K562 (cell line): ENCODE measurements around the gene ATE1. TPM values are rescaled to one million over a fixed set of nuclear protein-coding genes. Genes with fewer than 3 reads are reported as not detected.

ENCODE experiments used
- ATAC-seq: fragments of 200-7000 bp; cut with Tn5 transposase; 3 replicates; pipeline ENCODE4 v1.9.1; 2020; ENCODE audit warnings: moderate library complexity
- BruUV-seq: library from RNA; stranded (reverse); fragments of 400-500 nt; replicated peaks from 2 replicates; lab custom pipeline; 2021; lab: Mats Ljungman, UMichigan
- CTCF ChIA-PET: fragments of 300-600 bp; formaldehyde crosslinking; extraction: SDS; loops from one replicate; lab custom pipeline; 2021; ENCODE audit warnings: low intra/inter-chr PET ratio; lab: Yijun Ruan, JAX
- POLR2A ChIA-PET: fragments of 300-600, 350-650 bp; sonication (Branson Sonifier 250); formaldehyde crosslinking; extraction: SDS; loops from one replicate; lab custom pipeline; 2021; ENCODE audit warnings: antibody characterized with exemption, inconsistent platforms; lab: Yijun Ruan, JAX
- DNase-seq, 4 experiments: peaks; one replicate each; pipeline versions ENCODE4 v3.0.0 to v3.0.0-alpha.2; 2011 to 2018; ENCODE audit warnings: low spot score in 3 of 4, mixed read lengths in 3 of 4; ENCODE audit errors: extremely low read depth in 1 of 4
- FAIRE-seq: peaks from 2 replicates; lab custom pipeline; 2011; peaks lifted over from hg19 to GRCh38; lab: Jason Lieb, UNC
- H2AFZ ChIP-seq: 2 replicates; pipeline ENCODE4 v1.6.0; 2011; ENCODE audit warnings: low read depth, low read length, control low read depth, inconsistent platforms
- H3K27ac ChIP-seq: fragments of 200-600 bp; 3 replicates; pipeline ENCODE4 v1.8.0; 2011; ENCODE audit warnings: low read depth, mild to moderate bottlenecking, control low read depth, inconsistent platforms, low read length, moderate library complexity, mixed read lengths; ENCODE audit errors: extremely low read depth
- H3K27me3 ChIP-seq, 2 experiments: fragments of 300-600 bp in 1 of 2; 2 replicates in 1 of 2; 3 replicates in 1 of 2; pipeline versions ENCODE4 v1.6.0 to v1.8.0; 2011; ENCODE audit warnings: inconsistent platforms in 2 of 2, low read length in 2 of 2, mild to moderate bottlenecking in 1 of 2, mixed read lengths in 1 of 2, moderate library complexity in 1 of 2; ENCODE audit not compliant: control insufficient read depth in 2 of 2, insufficient read depth in 2 of 2
- H3K36me3 ChIP-seq: fragments of 300-600 bp; 3 replicates; pipeline ENCODE4 v1.8.0; 2011; ENCODE audit warnings: mild to moderate bottlenecking, low read length, inconsistent platforms; ENCODE audit not compliant: control insufficient read depth, insufficient read depth
- H3K4me1 ChIP-seq, 2 experiments: fragments of 200-600 bp in 1 of 2; replicated peaks in 1 of 2; 2 replicates in 1 of 2; 3 replicates in 1 of 2; pipeline versions ENCODE4 v1.5.1 to v1.8.0; 2011; ENCODE audit warnings: inconsistent platforms in 2 of 2, low read length in 2 of 2, mild to moderate bottlenecking in 1 of 2, mixed read lengths in 1 of 2, moderate library complexity in 1 of 2; ENCODE audit not compliant: control insufficient read depth in 2 of 2, insufficient read depth in 2 of 2
- H3K4me2 ChIP-seq: 2 replicates; pipeline ENCODE4 v1.6.1; 2011; ENCODE audit warnings: low read length, control low read depth, inconsistent platforms, mixed read lengths; ENCODE audit not compliant: insufficient read depth
- H3K4me3 ChIP-seq: fragments of 200-600 bp; sonication (generic), shearing (Covaris generic); 2 replicates; pipeline ENCODE4 v1.5.1; 2016; ENCODE audit warnings: control low read depth, inconsistent platforms
- H3K79me2 ChIP-seq: fragments of 200-600 bp; 3 replicates; pipeline ENCODE4 v1.8.0; 2011; ENCODE audit warnings: low read length, inconsistent platforms; ENCODE audit not compliant: control insufficient read depth, insufficient read depth
- H3K9ac ChIP-seq, 2 experiments: 2 replicates each; pipeline versions ENCODE4 v1.6.0 to v1.6.1; 2011; ENCODE audit warnings: low read depth in 2 of 2, low read length in 2 of 2, control low read depth in 1 of 2, inconsistent platforms in 1 of 2, mild to moderate bottlenecking in 1 of 2, mixed read lengths in 1 of 2; ENCODE audit not compliant: insufficient read depth in 1 of 2
- H3K9me1 ChIP-seq: one replicate; pipeline ENCODE4 v1.6.0; 2011; ENCODE audit warnings: inconsistent platforms, mild to moderate bottlenecking, low read length, moderate library complexity; ENCODE audit not compliant: control insufficient read depth, insufficient read depth
- H3K9me3 ChIP-seq: replicated peaks from 2 replicates; pipeline ENCODE4 v1.5.1; 2011; ENCODE audit warnings: low read depth, low read length, inconsistent platforms; ENCODE audit not compliant: control insufficient read depth, insufficient read depth
- H4K20me1 ChIP-seq: replicated peaks from 2 replicates; pipeline ENCODE4 v1.6.1; 2011; ENCODE audit warnings: low read length, inconsistent platforms, mixed read lengths; ENCODE audit not compliant: control insufficient read depth, insufficient read depth
- DIDO1 ChIP-seq: fragments of 450-650 bp; IDR thresholded peaks from 2 replicates; pipeline ENCODE4 v1.6.1; 2016; ENCODE audit warnings: low read depth, missing biosample characterization, missing genetic modification characterization
- E2F8 ChIP-seq: fragments of 450-650 bp; IDR thresholded peaks from 2 replicates; pipeline ENCODE4 v1.7.1; 2018; ENCODE audit warnings: mild to moderate bottlenecking, low read depth; ENCODE audit not compliant: partially characterized antibody
- FOXP4 ChIP-seq: sonication (generic); formaldehyde crosslinking; IDR thresholded peaks from 2 replicates; pipeline ENCODE4 v1.8.0; 2022; ENCODE audit warnings: mild to moderate bottlenecking, missing genetic modification reagents, borderline replicate concordance
- IFI16 ChIP-seq: fragments of 250-450 bp; sonication (Bioruptor Pico); IDR thresholded peaks from 2 replicates; pipeline ENCODE4 v2.1.2; 2022; ENCODE audit warnings: mild to moderate bottlenecking, inconsistent platforms
- MEIS2 ChIP-seq: fragments of 450-650 bp; IDR thresholded peaks from 2 replicates; pipeline ENCODE4 v1.6.1; 2014; ENCODE audit warnings: mild to moderate bottlenecking; ENCODE audit not compliant: partially characterized antibody
- RUNX1 ChIP-seq: sonication (generic); IDR thresholded peaks from 2 replicates; pipeline ENCODE4 v1.6.1; 2016; ENCODE audit warnings: antibody characterized with exemption, low read depth
- SIX5 ChIP-seq, 2 experiments: IDR thresholded peaks; 2 replicates each; pipeline ENCODE4 v1.6.1; 2011; ENCODE audit warnings: low read length in 2 of 2, borderline replicate concordance in 1 of 2, low read depth in 1 of 2, mild to moderate bottlenecking in 1 of 2, moderate library complexity in 1 of 2; ENCODE audit not compliant: insufficient read depth in 1 of 2
- TEAD1 ChIP-seq, 2 experiments: fragments of 450-650 bp in 1 of 2; sonication (generic) in 1 of 2; formaldehyde crosslinking; IDR thresholded peaks; 2 replicates each; pipeline versions ENCODE4 v1.4.0 to v1.8.0; 2020 to 2022; ENCODE audit warnings: mild to moderate bottlenecking in 2 of 2, missing genetic modification reagents in 1 of 2
- UBTF ChIP-seq, 2 experiments: IDR thresholded peaks; 2 replicates each; pipeline ENCODE4 v1.6.1; 2012; ENCODE audit warnings: improper control_type of control experiment in 2 of 2, low read depth in 2 of 2, low read length in 2 of 2, borderline replicate concordance in 1 of 2
- WGBS: fragments of 100-300 bp; shearing (Covaris generic); methylation state at CpG from one replicate; pipeline ENCODE4 v1.1.6; 2016; ENCODE audit warnings: low coverage, mixed read lengths; ENCODE audit not compliant: insufficient coverage; ENCODE audit errors: missing lambda C conversion rate; 5-methylcytosine and 5-hydroxymethylcytosine counted together
- in situ Hi-C: fragments of 300-500 bp; cut with MboI; formaldehyde crosslinking; loops from 4 replicates; pipeline ENCODE4 v1.15.0; 2018; ENCODE audit warnings: inconsistent platforms, mixed read lengths
- intact Hi-C: fragments of 100-400 bp; cut with micrococcal nuclease; formaldehyde crosslinking; loops from 2 replicates; pipeline ENCODE4 v1.14.2; 2022
- polyA plus RNA-seq, 8 experiments: library from polyadenylated mRNA; depleted of rRNA in 4 of 8; stranded (reverse) in 5 of 8; unstranded in 3 of 8; fragments of >200 nt; fragmentation: Nextera tagmentation in 2 of 8; fragmentation: Illumina TruSeq in 1 of 8; extraction: Ambion mirVana in 2 of 8; extraction: Trizol in 1 of 8; gene quantifications; 2 replicates each; pipeline versions ENCODE4 v1.2.1 to v1.2.3, GENCODE V29; 2011 to 2014; ENCODE audit warnings: inconsistent platforms in 1 of 8, missing spikeins in 1 of 8
- total RNA-seq, 7 experiments: library from RNA; depleted of rRNA in 6 of 7; stranded (reverse); fragments of >200 nt in 6 of 7; fragmentation: Illumina TruSeq in 2 of 7; extraction: Trizol in 2 of 7; gene quantifications; 2 replicates each; pipeline versions ENCODE4 v1.2.1 to v1.2.3, GENCODE V29; 2011 to 2021; ENCODE audit warnings: low replicate concordance in 1 of 7

Gene ATE1
- total and polyA plus RNA-seq, 9 of the 15 experiments (the other 6 are each of a cell fraction or from before 2014, with no cell fraction given), result 3.0 to 14.2 (median 8.8) TPM

- WGBS, result 100% methylated on average over 1 of the region's 2 CpGs
- TF ChIP-seq RUNX1 (no peak), SIX5 (IDR thresholded peaks at IDR 0.05; ENCODE audit: borderline replicate concordance in 1 of 2, insufficient read depth in 1 of 2, low read depth in 1 of 2, low read length in 2 of 2) (no peak), FOXP4 (CRISPR knock-in tag) (no peak), DIDO1 (tag) (no peak), UBTF (IDR thresholded peaks at IDR 0.05; ENCODE audit: borderline replicate concordance in 1 of 2, low read depth in 2 of 2, low read length in 2 of 2) (no peak), MEIS2 (no peak), E2F8 (no peak), IFI16 (no peak), TEAD1 (CRISPR knock-in tag; IDR thresholded peaks at IDR 0.05) (no peak)
Measured at GRCh38 chr10:121911421-121911697, 16.5 kb downstream of the ATE1 start.

More at GRCh38 chr10:121911421-121911697, 16.5 kb downstream of the ATE1 start:
- FAIRE-seq (no peak), DNase-seq (no peak), ATAC-seq (no peak)
- no TSS peak for BruUV-seq
- H3K9me1 ChIP-seq, result no peaks in the 10 kb centered on the region
- peaks cover 0 to 5% of the 10 kb centered on the region in 2 experiments; a peak in 1 of 5 replicates for H3K4me1 ChIP-seq
- no peaks in the 10 kb centered on the region for H3K9me3 ChIP-seq
- in situ Hi-C loops (loop anchor here (25.0 kb wide), 1 partner anchor 974 kb away; no protein-coding TSS in a partner anchor), intact Hi-C loops (no loop called here)
- H3K36me3 ChIP-seq, result peaks cover 24% of the 10 kb centered on the region; the same call in 2 of the 3 replicates
- ChIA-PET CTCF (no interaction called here), POLR2A (interaction anchor here (0.9 kb wide), 1 partner anchor 17 kb away, joined by 3 read pairs; no protein-coding TSS in a partner anchor)
- no peak overlapping the region for H3K4me2 ChIP-seq
- no peak overlapping the region for H3K9ac ChIP-seq
- H3K79me2 ChIP-seq, result no peaks in the 10 kb centered on the region
- H4K20me1 ChIP-seq, result no peaks in the 10 kb centered on the region
- no peak overlapping the region for H3K4me3 ChIP-seq
- no peaks in the 10 kb centered on the region for H3K27me3 ChIP-seq
- H3K27ac ChIP-seq, result no peak overlapping the region
- no peak overlapping the region for H2AFZ ChIP-seq
